Measurements from ENCODE around the gene RUBCNL.

DNA sequence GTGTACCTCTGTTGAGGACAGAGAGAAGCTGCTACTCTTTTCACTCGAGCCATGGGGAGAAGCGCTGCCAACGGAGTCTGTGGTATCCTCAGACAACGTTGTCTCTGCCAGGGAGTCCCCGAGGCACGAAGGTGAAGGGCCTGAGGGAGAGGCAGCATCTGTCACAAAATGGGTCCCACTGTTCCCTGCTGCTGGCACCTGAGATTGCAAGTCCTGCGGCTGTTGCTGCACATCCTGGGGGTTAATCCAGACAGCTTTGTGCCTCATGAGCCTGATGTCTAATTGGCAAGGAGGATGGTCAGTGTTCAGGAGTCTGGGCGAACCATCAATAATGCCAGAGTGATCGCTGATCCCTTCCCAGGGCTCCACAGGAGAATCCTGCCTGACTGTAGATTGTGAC, 15.0 kb downstream of the RUBCNL start:
- TF ChIP-seq, protein P1, sequence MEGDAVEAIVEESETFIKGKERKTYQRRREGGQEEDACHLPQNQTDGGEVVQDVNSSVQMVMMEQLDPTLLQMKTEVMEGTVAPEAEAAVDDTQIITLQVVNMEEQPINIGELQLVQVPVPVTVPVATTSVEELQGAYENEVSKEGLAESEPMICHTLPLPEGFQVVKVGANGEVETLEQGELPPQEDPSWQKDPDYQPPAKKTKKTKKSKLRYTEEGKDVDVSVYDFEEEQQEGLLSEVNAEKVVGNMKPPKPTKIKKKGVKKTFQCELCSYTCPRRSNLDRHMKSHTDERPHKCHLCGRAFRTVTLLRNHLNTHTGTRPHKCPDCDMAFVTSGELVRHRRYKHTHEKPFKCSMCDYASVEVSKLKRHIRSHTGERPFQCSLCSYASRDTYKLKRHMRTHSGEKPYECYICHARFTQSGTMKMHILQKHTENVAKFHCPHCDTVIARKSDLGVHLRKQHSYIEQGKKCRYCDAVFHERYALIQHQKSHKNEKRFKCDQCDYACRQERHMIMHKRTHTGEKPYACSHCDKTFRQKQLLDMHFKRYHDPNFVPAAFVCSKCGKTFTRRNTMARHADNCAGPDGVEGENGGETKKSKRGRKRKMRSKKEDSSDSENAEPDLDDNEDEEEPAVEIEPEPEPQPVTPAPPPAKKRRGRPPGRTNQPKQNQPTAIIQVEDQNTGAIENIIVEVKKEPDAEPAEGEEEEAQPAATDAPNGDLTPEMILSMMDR (IDR thresholded peaks at IDR 0.05 in 4 of 5, conservative IDR thresholded peaks at IDR 0.05 in 1 of 5) = no peak
- no peak for TF ChIP-seq POLR2A (IDR thresholded peaks at IDR 0.05)

Data from gastrocnemius medialis (tissue), 4 donors.